ENCODE results near the gene ZSWIM2. TPM values are rescaled to one million over a fixed set of nuclear protein-coding genes. Genes with fewer than 3 reads are reported as not detected.

The ZSWIM2 gene
- total and polyA plus RNA-seq, 2 of the 4 experiments (the other 2 are of a cell fraction): 0.09 TPM; not detected in 1

DNA sequence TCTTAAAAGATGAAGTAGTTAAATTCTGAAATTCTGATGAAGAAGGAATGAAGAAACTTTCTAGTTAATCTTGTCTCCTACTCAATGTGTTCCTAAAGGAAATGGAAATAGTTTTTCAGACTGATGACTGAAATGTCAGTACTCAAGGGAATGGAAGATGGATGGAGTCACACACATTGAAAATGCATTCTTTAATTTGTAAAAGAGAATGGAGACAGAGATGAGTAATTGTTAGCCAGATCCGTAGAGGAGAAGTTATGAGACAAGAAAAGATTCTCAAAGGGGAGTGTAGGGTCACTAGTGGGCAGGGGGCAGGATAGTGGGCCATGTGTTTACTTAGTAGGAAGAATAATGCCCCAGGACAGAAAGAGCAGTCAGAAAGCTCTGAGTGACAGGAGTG is 13.3 kb downstream of the ZSWIM2 start:
- Histone ChIP-seq H3K18ac (ENCODE audit: low read depth, low read length) (no peak overlapping the region), H2AK5ac (ENCODE audit: low read depth, low read length) (no peak overlapping the region), H3K36me3 (ENCODE audit: control insufficient read depth, insufficient read depth, low read length) (no peaks in the 10 kb centered on the region), H2AFZ (replicated peaks; ENCODE audit: low read length, poor library complexity) (no peak overlapping the region), H2BK15ac (ENCODE audit: low read depth, low read length) (no peak overlapping the region), H3K27ac (ENCODE audit: insufficient read depth, low read length) (no peak overlapping the region), H4K91ac (ENCODE audit: insufficient read depth, low read depth, low read length) (no peak overlapping the region), H2BK120ac (ENCODE audit: low read depth, low read length) (no peak overlapping the region), H2BK5ac (ENCODE audit: low read depth, low read length, poor library complexity, severe bottlenecking) (no peak overlapping the region), H3K23ac (ENCODE audit: low read depth, low read length) (no peak overlapping the region), H3K79me1 (ENCODE audit: low read depth in 1 of 2, low read length in 2 of 2) (no peaks in the 10 kb centered on the region), H4K5ac (ENCODE audit: low read depth, low read length) (no peak overlapping the region), H4K20me1 (ENCODE audit: insufficient read depth, low read length) (no peaks in the 10 kb centered on the region), H3K9me1 (ENCODE audit: insufficient read depth, low read length) (no peaks in the 10 kb centered on the region), H3K27me3 (ENCODE audit: control insufficient read depth, insufficient read depth, low read length) (no peaks in the 10 kb centered on the region), H3K4me2 (ENCODE audit: low read depth, low read length) (no peak overlapping the region), H3K4ac (ENCODE audit: low read depth, low read length) (no peak overlapping the region), H3K9ac (ENCODE audit: low read depth, low read length) (no peak overlapping the region), H3K4me1 (ENCODE audit: control insufficient read depth, insufficient read depth, low read length) (no peaks in the 10 kb centered on the region), H4K8ac (ENCODE audit: low read depth in 2 of 2, low read length in 2 of 2) (no peak overlapping the region), H3K9me3 (ENCODE audit: control insufficient read depth, insufficient read depth, low read length) (no peaks in the 10 kb centered on the region), H2AK9ac (replicated peaks; ENCODE audit: low read depth, low read length, poor library complexity) (no peak overlapping the region), H3K14ac (replicated peaks; ENCODE audit: low read depth, low read length) (no peak overlapping the region), H2BK20ac (ENCODE audit: low read depth, low read length) (no peak overlapping the region), H3K4me3 (ENCODE audit: insufficient read depth, low read depth, low read length) (no peak overlapping the region), H3K56ac (ENCODE audit: extremely low read depth, insufficient read depth, low read length) (no peak overlapping the region)
- ChIA-PET CTCF (no interaction called here), POLR2A (ENCODE audit: unreplicated experiment) (no interaction called here)
- in situ Hi-C loops (cut with MboI; ENCODE audit: low sequenced_read_pairs): loop anchor here (25.0 kb wide), 1 partner anchor 323 kb away; no protein-coding TSS in a partner anchor
- intact Hi-C loops (cut with micrococcal nuclease): no loop called here
- no peak for ATAC-seq (ENCODE audit: low read depth)
- TF ChIP-seq CTCF (conservative IDR thresholded peaks at IDR 0.05; ENCODE audit: low read depth, low read length) (no peak), RAD21 (IDR thresholded peaks at IDR 0.05; ENCODE audit: low read length) (no peak), MAFK (IDR thresholded peaks at IDR 0.05; ENCODE audit: low read depth, low read length) (no peak), POLR2A (IDR thresholded peaks at IDR 0.05; ENCODE audit: low read depth, low read length) (no peak)
- BruUV-seq (replicated peaks): no TSS peak
- no peak for DNase-seq
- dilution Hi-C loops (cut with HindIII; ENCODE audit: low sequenced_read_pairs, unreplicated experiment): no loop called here
- WGBS, 2 experiments (ENCODE audit: extremely low coverage in 2 of 2, insufficient read length in 1 of 2): 0% methylated on average over 1 of the region's 1 CpG; no CpG with 5 or more reads in 1 of the 2 experiments
